ENCODE data around the gene MMS22L.

DNA sequence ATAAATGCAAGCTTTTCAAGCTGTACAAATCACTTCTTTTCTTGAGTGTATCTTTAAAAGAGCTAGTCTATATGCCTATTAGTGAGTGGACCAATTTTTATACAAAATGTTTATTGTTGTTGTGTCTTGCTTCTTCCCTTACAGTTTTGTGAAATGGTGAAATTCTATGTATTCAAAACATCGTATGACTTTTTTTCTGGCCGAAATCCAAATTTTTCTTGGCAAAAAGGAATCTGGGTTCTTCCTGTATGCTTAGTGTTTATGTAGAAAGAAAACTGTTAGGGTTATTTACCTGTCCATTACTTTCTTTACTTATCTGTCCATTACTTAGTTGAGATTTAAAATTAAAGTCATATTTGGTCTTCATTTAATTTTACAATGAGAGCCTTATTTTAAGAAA lies 153.9 kb downstream of the MMS22L start:
- no peak for TF ChIP-seq CTCF (optimal IDR thresholded peaks at IDR 0.05 in 1 of 3, IDR thresholded peaks at IDR 0.05 in 1 of 3, conservative IDR thresholded peaks at IDR 0.05 in 1 of 3; ENCODE audit: extremely low read depth in 1 of 3, insufficient read depth in 2 of 3, low read length in 3 of 3)
- TF ChIP-seq EZH2 (IDR thresholded peaks at IDR 0.05; ENCODE audit: low read length) = no peak
